Adrenal gland (tissue), 5 donors: Measurements from ENCODE around the gene RSL24D1.

Experiments used
- POLR2A ChIP-seq, 2 donors: fragments of 450-650 bp; IDR thresholded peaks; one replicate each; pipeline ENCODE4 v1.6.1; 2017; ENCODE audit warnings: antibody characterized with exemption in 2 of 2, mild to moderate bottlenecking in 2 of 2, moderate library complexity in 1 of 2
- TF ChIP-seq, protein P1 (sequence below), 6 experiments: fragments of 450-650 bp in 4 of 6; fragments of 200-600 bp in 2 of 6; sonication (generic) in 1 of 6; IDR thresholded peaks; 1 replicate in 5 of 6; 2 replicates in 1 of 6; pipeline versions ENCODE4 v1.5.1 to v1.8.0; 2016 to 2021; ENCODE audit warnings: antibody characterized with exemption in 6 of 6, mild to moderate bottlenecking in 2 of 6, moderate library complexity in 1 of 6
- donor health status: DM: no; HTN: no; CAD: no.

DNA sequence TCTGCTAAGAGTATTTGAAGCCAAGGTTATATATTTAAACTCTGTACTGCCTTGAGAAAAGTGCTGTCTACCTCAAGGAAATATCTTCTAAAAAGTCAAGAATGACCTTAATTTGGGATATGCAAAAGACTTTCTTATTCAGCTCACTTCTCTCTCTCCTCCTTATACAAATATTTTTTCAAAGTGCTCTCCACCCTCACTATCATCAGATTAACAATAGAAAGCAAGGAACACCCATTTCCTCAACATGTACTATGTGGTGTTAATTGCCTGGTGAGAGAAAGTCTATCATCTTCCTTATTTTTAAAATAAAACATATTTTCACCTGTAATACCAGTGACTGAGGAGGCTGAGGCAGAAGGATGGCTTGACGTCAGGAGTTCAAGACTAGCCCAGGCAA is 44.4 kb upstream of the RSL24D1 start:
- no peak for TF ChIP-seq POLR2A (IDR thresholded peaks at IDR 0.05)
- TF ChIP-seq, protein P1, sequence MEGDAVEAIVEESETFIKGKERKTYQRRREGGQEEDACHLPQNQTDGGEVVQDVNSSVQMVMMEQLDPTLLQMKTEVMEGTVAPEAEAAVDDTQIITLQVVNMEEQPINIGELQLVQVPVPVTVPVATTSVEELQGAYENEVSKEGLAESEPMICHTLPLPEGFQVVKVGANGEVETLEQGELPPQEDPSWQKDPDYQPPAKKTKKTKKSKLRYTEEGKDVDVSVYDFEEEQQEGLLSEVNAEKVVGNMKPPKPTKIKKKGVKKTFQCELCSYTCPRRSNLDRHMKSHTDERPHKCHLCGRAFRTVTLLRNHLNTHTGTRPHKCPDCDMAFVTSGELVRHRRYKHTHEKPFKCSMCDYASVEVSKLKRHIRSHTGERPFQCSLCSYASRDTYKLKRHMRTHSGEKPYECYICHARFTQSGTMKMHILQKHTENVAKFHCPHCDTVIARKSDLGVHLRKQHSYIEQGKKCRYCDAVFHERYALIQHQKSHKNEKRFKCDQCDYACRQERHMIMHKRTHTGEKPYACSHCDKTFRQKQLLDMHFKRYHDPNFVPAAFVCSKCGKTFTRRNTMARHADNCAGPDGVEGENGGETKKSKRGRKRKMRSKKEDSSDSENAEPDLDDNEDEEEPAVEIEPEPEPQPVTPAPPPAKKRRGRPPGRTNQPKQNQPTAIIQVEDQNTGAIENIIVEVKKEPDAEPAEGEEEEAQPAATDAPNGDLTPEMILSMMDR (IDR thresholded peaks at IDR 0.05), result no peak
